GM18526 (cell line): Measurements from ENCODE around the gene CACNA1C.

Source experiments
- POLR2A ChIP-seq: IDR thresholded peaks from 3 replicates; pipeline ENCODE4 v1.6.1; 2011; ENCODE audit not compliant: insufficient read length; ENCODE audit errors: extremely low read depth

Gene CACNA1C

GRCh38 chr12:2382370-2383155 is 329.8 kb downstream of the CACNA1C start:
- TF ChIP-seq POLR2A: no peak

GRCh38 chr12:2383325-2384028 is 330.7 kb downstream of the CACNA1C start:
- no peak for TF ChIP-seq POLR2A

GRCh38 chr12:2384029-2384386 is 331.2 kb downstream of the CACNA1C start:
- no peak for TF ChIP-seq POLR2A

GRCh38 chr12:2384533-2385351 is 332.0 kb downstream of the CACNA1C start:
- TF ChIP-seq POLR2A: no peak

- TF ChIP-seq POLR2A: no peak
These were observed 332.7 kb downstream of the CACNA1C start for GRCh38 chr12:2385529-2385928.

GRCh38 chr12:2386566-2386965 is 333.8 kb downstream of the CACNA1C start:
- TF ChIP-seq POLR2A: no peak

- TF ChIP-seq POLR2A: no peak
These were observed 334.5 kb downstream of the CACNA1C start for GRCh38 chr12:2387103-2387834.

GRCh38 chr12:2389079-2389790 is 336.4 kb downstream of the CACNA1C start:
- no peak for TF ChIP-seq POLR2A

GRCh38 chr12:2390133-2390532 is 337.3 kb downstream of the CACNA1C start:
- TF ChIP-seq POLR2A: no peak

- no peak for TF ChIP-seq POLR2A
These were observed 338.1 kb downstream of the CACNA1C start for GRCh38 chr12:2390850-2391390.

- no peak for TF ChIP-seq POLR2A
These were observed 339.0 kb downstream of the CACNA1C start for GRCh38 chr12:2391740-2392331.

GRCh38 chr12:2393016-2393415 is 340.2 kb downstream of the CACNA1C start:
- no peak for TF ChIP-seq POLR2A

- TF ChIP-seq POLR2A: no peak
These were observed 341.2 kb downstream of the CACNA1C start for GRCh38 chr12:2393996-2394395.
